ENCODE results near the gene GNAS-AS1. TPM values are rescaled to one million over a fixed set of nuclear protein-coding genes. Genes with fewer than 3 reads are reported as not detected.

GNAS-AS1 gene
- total and polyA plus RNA-seq, 2 donors (not counting 1 experiment from before 2014, with no cell fraction given), result 1.5 TPM; not detected in 1

DNA sequence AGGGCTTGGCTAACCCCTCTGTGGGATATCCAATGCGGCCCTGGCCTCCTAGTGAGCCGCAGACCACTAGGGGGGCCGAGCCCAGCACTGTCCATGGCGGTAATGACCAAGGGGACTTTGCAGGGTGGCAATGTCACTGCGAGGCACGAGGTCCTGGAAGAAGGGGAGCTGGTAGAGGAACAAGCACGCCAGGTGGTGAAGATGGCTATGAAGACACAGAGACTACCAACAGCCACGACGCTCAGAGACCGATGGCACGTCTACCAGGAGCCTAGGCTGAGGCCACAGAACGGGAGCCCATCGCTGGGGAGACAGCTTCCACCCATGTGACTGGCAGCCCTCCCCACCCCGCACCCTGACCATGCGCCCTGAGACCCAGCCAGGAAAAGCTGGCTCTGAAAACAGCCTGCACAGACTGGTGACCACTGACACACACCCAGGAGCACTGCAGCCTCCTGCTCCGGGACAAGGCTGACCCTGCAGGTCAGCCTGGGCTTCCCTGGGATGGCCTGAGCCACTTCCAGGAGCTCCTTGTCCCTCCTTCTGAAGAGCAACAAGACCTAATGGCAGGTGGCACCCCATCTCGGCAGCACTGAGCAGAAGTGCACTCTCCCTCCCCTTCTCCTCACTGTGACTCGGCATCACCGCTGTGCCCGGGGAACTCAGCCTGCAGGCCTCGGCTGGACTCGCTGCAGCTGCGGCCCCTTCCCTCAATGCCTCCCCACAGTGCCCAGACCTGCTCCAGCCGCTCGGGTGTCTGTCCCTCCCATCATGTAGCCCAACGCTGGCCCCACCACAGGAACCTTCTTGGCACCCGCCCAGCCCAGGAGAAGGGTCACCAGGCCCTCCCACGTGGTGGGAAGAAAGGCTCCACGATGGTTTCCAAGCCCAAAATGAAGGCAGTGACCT lies 56.9 kb downstream of the GNAS-AS1 start:
- intact Hi-C loops (cut with micrococcal nuclease), result no loop called here
- ATAC-seq (ENCODE audit: low read depth) (no peak), DNase-seq (no peak)
- Histone ChIP-seq H3K79me2 (ENCODE audit: control insufficient read depth, insufficient read depth, low read length) (no peaks in the 10 kb centered on the region), H3K27me3 (replicated peaks in 1 of 4; ENCODE audit: control extremely low read depth in 1 of 4, control insufficient read depth in 3 of 4, insufficient read depth in 4 of 4, low read length in 3 of 4) (peaks cover 0 to 8% (median 0%) of the 10 kb centered on the region in 4 experiments), H4K20me1 (ENCODE audit: control insufficient read depth, insufficient read depth, low read length, poor library complexity, severe bottlenecking) (no peaks in the 10 kb centered on the region), H3K36me3 (replicated peaks in 1 of 2; ENCODE audit: control extremely low read depth in 1 of 2, control insufficient read depth in 1 of 2, extremely low read depth in 1 of 2, insufficient read depth in 2 of 2, low read length in 1 of 2) (no peaks in the 10 kb centered on the region), H3K27ac (ENCODE audit: low read length in 2 of 2) (no peak overlapping the region), H3K9ac (ENCODE audit: low read length) (no peak overlapping the region), H3K4me3 (ENCODE audit: control extremely low read depth in 1 of 5, extremely low read depth in 1 of 5, insufficient read depth in 1 of 5, low read depth in 2 of 5, low read length in 4 of 5) (no peak overlapping the region), H3K4me2 (replicated peaks; ENCODE audit: low read depth, low read length, poor library complexity, severe bottlenecking) (no peak overlapping the region), H3K4me1 (ENCODE audit: control insufficient read depth in 2 of 2, insufficient read depth in 2 of 2, low read length in 2 of 2) (no peaks in the 10 kb centered on the region), H3K9me3 (ENCODE audit: control extremely low read depth in 1 of 3, control insufficient read depth in 2 of 3, insufficient read depth in 1 of 3, low read length in 2 of 3) (peaks cover 0 to 5% (median 0%) of the 10 kb centered on the region in 3 donors), H2AFZ (ENCODE audit: insufficient read depth, low read depth, low read length, poor library complexity, severe bottlenecking) (no peak overlapping the region)
- Mint-ChIP-seq H3K4me1 (no peaks in the 10 kb centered on the region), H3K9me3 (ENCODE audit: insufficient read depth) (no peaks in the 10 kb centered on the region), H3K4me3 (no peak overlapping the region), H3K27me3 (peaks cover 22% of the 10 kb centered on the region), H3K27ac (no peak overlapping the region)
- ChIA-PET POLR2A (no interaction called here), CTCF (no interaction called here)
- WGBS (ENCODE audit: insufficient coverage), result 89% methylated on average over 28 of the region's 29 CpGs
- TF ChIP-seq, protein P1, sequence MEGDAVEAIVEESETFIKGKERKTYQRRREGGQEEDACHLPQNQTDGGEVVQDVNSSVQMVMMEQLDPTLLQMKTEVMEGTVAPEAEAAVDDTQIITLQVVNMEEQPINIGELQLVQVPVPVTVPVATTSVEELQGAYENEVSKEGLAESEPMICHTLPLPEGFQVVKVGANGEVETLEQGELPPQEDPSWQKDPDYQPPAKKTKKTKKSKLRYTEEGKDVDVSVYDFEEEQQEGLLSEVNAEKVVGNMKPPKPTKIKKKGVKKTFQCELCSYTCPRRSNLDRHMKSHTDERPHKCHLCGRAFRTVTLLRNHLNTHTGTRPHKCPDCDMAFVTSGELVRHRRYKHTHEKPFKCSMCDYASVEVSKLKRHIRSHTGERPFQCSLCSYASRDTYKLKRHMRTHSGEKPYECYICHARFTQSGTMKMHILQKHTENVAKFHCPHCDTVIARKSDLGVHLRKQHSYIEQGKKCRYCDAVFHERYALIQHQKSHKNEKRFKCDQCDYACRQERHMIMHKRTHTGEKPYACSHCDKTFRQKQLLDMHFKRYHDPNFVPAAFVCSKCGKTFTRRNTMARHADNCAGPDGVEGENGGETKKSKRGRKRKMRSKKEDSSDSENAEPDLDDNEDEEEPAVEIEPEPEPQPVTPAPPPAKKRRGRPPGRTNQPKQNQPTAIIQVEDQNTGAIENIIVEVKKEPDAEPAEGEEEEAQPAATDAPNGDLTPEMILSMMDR (IDR thresholded peaks at IDR 0.05), result no peak
- no peak for TF ChIP-seq EZH2 (IDR thresholded peaks at IDR 0.05; ENCODE audit: borderline replicate concordance, insufficient read depth, low read depth, low read length, poor library complexity, severe bottlenecking)

DNA sequence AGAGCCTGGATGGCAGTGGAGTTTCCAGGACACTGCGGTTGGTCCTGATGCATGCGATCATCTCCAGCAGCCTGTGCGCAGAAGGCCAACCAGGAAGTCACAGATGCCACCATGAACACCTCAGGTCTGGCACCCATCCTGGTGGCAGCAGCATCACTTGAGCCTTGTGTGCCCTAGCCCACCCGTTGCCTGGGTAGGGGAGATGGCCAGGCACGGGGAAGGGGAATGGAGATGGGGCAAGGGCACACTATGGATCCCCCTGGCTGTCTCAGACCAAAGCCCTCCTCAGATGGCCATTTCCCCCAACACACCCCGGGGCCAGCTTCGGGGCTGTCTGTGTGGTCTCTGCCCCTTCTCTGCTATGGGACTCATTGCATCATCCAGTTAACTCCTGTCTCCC lies 58.3 kb downstream of the GNAS-AS1 start:
- DNase-seq, result no peak
- Histone ChIP-seq H3K27me3 (replicated peaks in 1 of 4; ENCODE audit: control extremely low read depth in 1 of 4, control insufficient read depth in 3 of 4, insufficient read depth in 4 of 4, low read length in 3 of 4) (peaks cover 0 to 8% (median 0%) of the 10 kb centered on the region in 4 experiments), H3K4me2 (replicated peaks; ENCODE audit: low read depth, low read length, poor library complexity, severe bottlenecking) (no peak overlapping the region), H4K20me1 (ENCODE audit: control insufficient read depth, insufficient read depth, low read length, poor library complexity, severe bottlenecking) (no peaks in the 10 kb centered on the region), H3K36me3 (replicated peaks in 1 of 2; ENCODE audit: control extremely low read depth in 1 of 2, control insufficient read depth in 1 of 2, extremely low read depth in 1 of 2, insufficient read depth in 2 of 2, low read length in 1 of 2) (no peaks in the 10 kb centered on the region), H3K79me2 (ENCODE audit: control insufficient read depth, insufficient read depth, low read length) (no peaks in the 10 kb centered on the region), H2AFZ (ENCODE audit: insufficient read depth, low read depth, low read length, poor library complexity, severe bottlenecking) (no peak overlapping the region), H3K9ac (ENCODE audit: low read length) (no peak overlapping the region), H3K4me1 (ENCODE audit: control insufficient read depth in 2 of 2, insufficient read depth in 2 of 2, low read length in 2 of 2) (no peaks in the 10 kb centered on the region), H3K9me3 (ENCODE audit: control extremely low read depth in 1 of 3, control insufficient read depth in 2 of 3, insufficient read depth in 1 of 3, low read length in 2 of 3) (peaks cover 0 to 5% (median 0%) of the 10 kb centered on the region in 3 donors), H3K27ac (ENCODE audit: low read length in 2 of 2) (no peak overlapping the region), H3K4me3 (ENCODE audit: control extremely low read depth in 1 of 5, extremely low read depth in 1 of 5, insufficient read depth in 1 of 5, low read depth in 2 of 5, low read length in 4 of 5) (no peak overlapping the region)
- Mint-ChIP-seq H3K27me3 (peaks cover 23% of the 10 kb centered on the region), H3K4me1 (no peaks in the 10 kb centered on the region), H3K4me3 (no peak overlapping the region), H3K27ac (no peak overlapping the region), H3K9me3 (ENCODE audit: insufficient read depth) (no peaks in the 10 kb centered on the region)
- ChIA-PET CTCF (no interaction called here), POLR2A (no interaction called here)
- no peak for ATAC-seq (ENCODE audit: low read depth)
- TF ChIP-seq, protein P1 (IDR thresholded peaks at IDR 0.05), result no peak
- TF ChIP-seq EZH2 (IDR thresholded peaks at IDR 0.05; ENCODE audit: borderline replicate concordance, insufficient read depth, low read depth, low read length, poor library complexity, severe bottlenecking), result no peak
- intact Hi-C loops (cut with micrococcal nuclease), result no loop called here
- 89% methylated on average over 7 of the region's 7 CpGs for WGBS (ENCODE audit: insufficient coverage)

Data from B cell (primary cell).